PC-9 (cell line): ENCODE results near the gene MTCH2.

Experiments used
- CTCF ChIP-seq: fragments of 200-600 bp; sonication (generic); conservative IDR thresholded peaks from 2 replicates; pipeline ENCODE4 v1.6.1; 2017; ENCODE audit warnings: mixed run types, antibody characterized with exemption, mild to moderate bottlenecking, moderate library complexity
- EZH2 ChIP-seq: fragments of 200-600 bp; sonication (generic); IDR thresholded peaks from 2 replicates; pipeline ENCODE4 v1.8.0; 2017; ENCODE audit warnings: antibody characterized with exemption, low read depth

- TF ChIP-seq CTCF, result no peak
- TF ChIP-seq EZH2, result no peak
Measured at GRCh38 chr11:47571895-47572294, 70.5 kb downstream of the MTCH2 start.
